ENCODE measurements around the gene CTDSP2. TPM values are rescaled to one million over a fixed set of nuclear protein-coding genes. Genes with fewer than 3 reads are reported as not detected.
A peak's percentile ranks its signal among the peaks of the same experiment; 100 is the strongest.
"Not testable (repeated sequence)": the region's sequence is repeated elsewhere in the genome, so short reads cannot be mapped to it uniquely, and the experiment has no call there.

CTDSP2 gene
- total and polyA plus RNA-seq, 2 donors = 50.4 to 68.6 TPM

GRCh38 chr12:57891542-57892228 lies 45.2 kb upstream of the CTDSP2 start:
- Histone ChIP-seq H3K4me3 (ENCODE audit: low read length in 2 of 2) (no peak overlapping the region), H3K9me3 (ENCODE audit: control insufficient read depth in 2 of 2, insufficient read depth in 1 of 2, low read length in 1 of 2) (no peaks in the 10 kb centered on the region), H3K27me3 (ENCODE audit: control insufficient read depth in 2 of 2, insufficient read depth in 1 of 2, low read length in 1 of 2) (peaks cover 0 to 9% of the 10 kb centered on the region in 2 donors), H3K36me3 (ENCODE audit: control insufficient read depth in 2 of 2, insufficient read depth in 2 of 2, low read length in 1 of 2) (no peaks in the 10 kb centered on the region), H3K27ac (ENCODE audit: low read depth in 1 of 2, low read length in 1 of 2) (no peak overlapping the region), H3K4me1 (ENCODE audit: control insufficient read depth in 2 of 2, insufficient read depth in 2 of 2, low read length in 2 of 2) (peaks cover 44 to 63% of the 10 kb centered on the region in 2 donors)
- DNase-seq (ENCODE audit: low read depth in 6 of 9, low spot score in 9 of 9) = no peak
- 97% methylated on average over 6 of the region's 6 CpGs for WGBS

- no peak for DNase-seq (ENCODE audit: low read depth in 6 of 9, low spot score in 9 of 9)
- Histone ChIP-seq H3K27ac (ENCODE audit: low read depth in 1 of 2, low read length in 1 of 2) (peak overlapping the region; percentile 44 to 48), H3K4me1 (ENCODE audit: control insufficient read depth in 2 of 2, insufficient read depth in 2 of 2, low read length in 2 of 2) (peaks cover 32 to 55% of the 10 kb centered on the region in 2 donors), H3K27me3 (ENCODE audit: control insufficient read depth in 2 of 2, insufficient read depth in 1 of 2, low read length in 1 of 2) (no peaks in the 10 kb centered on the region), H3K4me3 (ENCODE audit: low read length in 2 of 2) (no peak overlapping the region), H3K36me3 (ENCODE audit: control insufficient read depth in 2 of 2, insufficient read depth in 2 of 2, low read length in 1 of 2) (no peaks in the 10 kb centered on the region), H3K9me3 (ENCODE audit: control insufficient read depth in 2 of 2, insufficient read depth in 1 of 2, low read length in 1 of 2) (peaks cover 0 to 2% of the 10 kb centered on the region in 2 donors)
- WGBS = 96% methylated on average over 14 of the region's 14 CpGs
Measured at GRCh38 chr12:57890191-57891115, 43.9 kb upstream of the CTDSP2 start.

DNA sequence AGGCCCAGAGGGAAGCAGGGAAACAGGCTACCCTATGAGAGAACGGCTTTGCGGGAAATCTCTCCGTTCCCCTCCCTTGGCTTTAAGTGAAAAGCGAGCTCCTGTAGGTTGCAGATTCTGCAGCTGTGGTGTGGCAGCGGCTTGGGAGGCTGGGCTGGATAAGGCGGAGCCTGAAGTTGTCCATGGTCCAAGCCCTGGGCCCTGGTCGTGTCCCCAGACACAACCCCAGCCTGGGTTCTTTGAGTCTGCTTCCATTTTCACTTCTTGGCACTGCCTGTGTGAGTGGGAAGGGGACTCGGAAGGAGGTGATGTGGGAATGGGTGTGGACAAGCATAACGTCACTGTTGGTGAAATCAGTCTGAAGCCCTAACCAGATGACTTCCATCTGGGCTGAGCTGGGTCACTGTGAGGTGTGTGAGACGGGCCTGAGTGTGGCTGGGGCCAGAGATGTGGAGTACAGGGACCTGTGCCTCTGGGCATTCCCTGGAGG lies 43.0 kb upstream of the CTDSP2 start:
- Histone ChIP-seq H3K4me1 (ENCODE audit: control insufficient read depth in 2 of 2, insufficient read depth in 2 of 2, low read length in 2 of 2) (peaks cover 24 to 45% of the 10 kb centered on the region in 2 donors), H3K9me3 (ENCODE audit: control insufficient read depth in 2 of 2, insufficient read depth in 1 of 2, low read length in 1 of 2) (peaks cover 0 to 9% of the 10 kb centered on the region in 2 donors), H3K4me3 (ENCODE audit: low read length in 2 of 2) (no peak overlapping the region), H3K27ac (ENCODE audit: low read depth in 1 of 2, low read length in 1 of 2) (peak overlapping the region; percentile 74 to 81), H3K36me3 (ENCODE audit: control insufficient read depth in 2 of 2, insufficient read depth in 2 of 2, low read length in 1 of 2) (no peaks in the 10 kb centered on the region), H3K27me3 (ENCODE audit: control insufficient read depth in 2 of 2, insufficient read depth in 1 of 2, low read length in 1 of 2) (no peaks in the 10 kb centered on the region)
- WGBS = 89% methylated on average over 10 of the region's 10 CpGs
- DNase-seq (ENCODE audit: low read depth in 6 of 9, low spot score in 9 of 9) = no peak

DNA sequence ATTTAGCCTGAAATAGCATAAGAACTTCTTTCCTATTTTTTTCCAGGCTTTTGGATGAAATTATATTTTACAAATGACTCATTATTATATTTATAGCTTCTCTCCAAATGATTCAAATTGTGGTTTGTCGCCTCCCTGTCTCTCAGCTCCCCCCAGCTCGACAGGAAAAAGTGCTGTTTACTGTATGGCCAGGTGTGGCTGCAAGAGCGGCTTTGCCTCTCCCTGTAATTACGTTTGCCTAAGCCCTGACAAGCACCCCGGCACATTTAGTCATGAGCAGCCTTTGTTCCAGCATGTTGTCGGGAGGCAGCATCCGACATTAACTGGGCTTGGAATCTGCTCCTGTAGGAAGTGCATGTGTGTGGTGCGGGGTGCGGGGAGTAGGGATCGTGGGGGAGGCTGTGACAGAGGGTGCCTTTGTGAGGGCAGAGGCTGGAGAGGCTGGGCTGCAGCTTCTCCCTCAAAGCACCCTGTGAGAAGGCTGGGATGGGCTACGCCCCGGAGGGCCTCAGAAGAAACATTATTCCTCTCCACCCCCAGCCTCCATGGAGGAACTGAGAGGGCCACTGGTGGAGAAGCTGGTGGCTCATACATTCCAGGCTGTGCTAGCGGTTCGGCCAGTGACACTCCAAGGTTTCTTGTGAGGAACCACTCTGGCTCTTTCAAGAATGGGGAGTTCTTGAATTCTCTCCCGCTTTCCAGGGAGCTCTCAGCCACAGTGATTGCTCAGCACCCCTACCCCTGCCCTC lies 42.1 kb upstream of the CTDSP2 start:
- Histone ChIP-seq H3K27me3 (ENCODE audit: control insufficient read depth in 2 of 2, insufficient read depth in 1 of 2, low read length in 1 of 2) (no peaks in the 10 kb centered on the region), H3K27ac (ENCODE audit: low read depth in 1 of 2, low read length in 1 of 2) (peak overlapping the region; percentile 74 to 81), H3K9me3 (ENCODE audit: control insufficient read depth in 2 of 2, insufficient read depth in 1 of 2, low read length in 1 of 2) (peaks cover 0 to 9% of the 10 kb centered on the region in 2 donors), H3K4me3 (ENCODE audit: low read length in 2 of 2) (no peak overlapping the region), H3K4me1 (ENCODE audit: control insufficient read depth in 2 of 2, insufficient read depth in 2 of 2, low read length in 2 of 2) (peaks cover 14 to 36% of the 10 kb centered on the region in 2 donors), H3K36me3 (ENCODE audit: control insufficient read depth in 2 of 2, insufficient read depth in 2 of 2, low read length in 1 of 2) (no peaks in the 10 kb centered on the region)
- peak in 4 of 9 donors; percentile 62 to 86 (median 68) for DNase-seq (ENCODE audit: low read depth in 6 of 9, low spot score in 9 of 9)
- WGBS = 39% methylated on average over 15 of the region's 15 CpGs

DNA sequence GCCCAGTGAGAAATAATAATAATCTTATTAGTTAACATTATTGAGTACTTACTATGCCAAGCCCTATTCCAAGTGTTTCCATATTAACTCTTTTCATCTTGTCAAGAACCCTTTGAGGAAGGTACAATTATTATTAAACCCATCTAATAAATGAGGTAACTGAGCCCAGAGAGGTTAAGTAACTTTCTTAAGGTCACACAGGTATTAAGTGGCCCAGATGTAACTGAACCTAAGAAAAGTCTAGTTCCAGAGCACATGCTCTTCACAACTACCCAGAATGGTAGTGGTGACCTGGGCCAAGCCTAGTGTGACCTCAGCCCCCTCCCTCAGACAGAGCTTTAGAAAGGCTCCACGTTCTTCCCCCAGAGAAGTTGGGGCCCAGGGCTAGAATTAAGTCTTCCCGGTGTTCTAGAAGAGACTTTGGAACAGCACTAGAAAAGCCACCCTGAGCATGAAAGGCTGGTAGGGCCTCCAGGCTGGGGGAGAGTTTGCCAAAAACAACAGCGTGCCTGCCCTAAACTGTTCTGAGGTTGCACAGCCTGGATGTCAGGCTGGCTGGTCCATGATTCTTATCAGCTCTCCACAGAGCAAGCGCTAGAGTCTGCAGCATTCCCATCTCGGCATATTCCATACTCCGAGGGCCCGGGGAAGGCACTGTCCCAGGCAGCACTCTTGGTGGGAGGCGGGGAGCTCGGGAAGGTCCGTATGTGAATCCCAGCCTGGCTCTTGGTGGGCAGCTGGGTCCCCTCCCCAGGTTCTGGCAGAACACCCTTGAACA lies 41.3 kb upstream of the CTDSP2 start:
- Histone ChIP-seq H3K27ac (ENCODE audit: low read depth in 1 of 2, low read length in 1 of 2) (peak overlapping the region; percentile 66 to 74), H3K36me3 (ENCODE audit: control insufficient read depth in 2 of 2, insufficient read depth in 2 of 2, low read length in 1 of 2) (no peaks in the 10 kb centered on the region), H3K27me3 (ENCODE audit: control insufficient read depth in 2 of 2, insufficient read depth in 1 of 2, low read length in 1 of 2) (no peaks in the 10 kb centered on the region), H3K4me3 (ENCODE audit: low read length in 2 of 2) (no peak overlapping the region), H3K9me3 (ENCODE audit: control insufficient read depth in 2 of 2, insufficient read depth in 1 of 2, low read length in 1 of 2) (peaks cover 0 to 9% of the 10 kb centered on the region in 2 donors), H3K4me1 (ENCODE audit: control insufficient read depth in 2 of 2, insufficient read depth in 2 of 2, low read length in 2 of 2) (peaks cover 14 to 28% of the 10 kb centered on the region in 2 donors)
- WGBS = 71% methylated on average over 10 of the region's 10 CpGs
- DNase-seq (ENCODE audit: low read depth in 6 of 9, low spot score in 9 of 9) = no peak

- not testable (repeated sequence) for DNase-seq (ENCODE audit: low read depth in 6 of 9, low spot score in 9 of 9); H3K27me3 ChIP-seq (ENCODE audit: control insufficient read depth in 2 of 2, insufficient read depth in 1 of 2, low read length in 1 of 2); H3K9me3 ChIP-seq (ENCODE audit: control insufficient read depth in 2 of 2, insufficient read depth in 1 of 2, low read length in 1 of 2); H3K27ac ChIP-seq (ENCODE audit: low read depth in 1 of 2, low read length in 1 of 2); H3K4me3 ChIP-seq (ENCODE audit: low read length in 2 of 2); H3K36me3 ChIP-seq (ENCODE audit: control insufficient read depth in 2 of 2, insufficient read depth in 2 of 2, low read length in 1 of 2)
- WGBS = 97% methylated on average over 4 of the region's 4 CpGs
- H3K4me1 ChIP-seq (ENCODE audit: control insufficient read depth in 2 of 2, insufficient read depth in 2 of 2, low read length in 2 of 2) = peaks cover 14 to 24% of the 10 kb centered on the region in 2 donors
Measured at GRCh38 chr12:57886964-57887363, 40.4 kb upstream of the CTDSP2 start.

GRCh38 chr12:57886542-57886941 lies 40.0 kb upstream of the CTDSP2 start:
- peaks cover 14 to 24% of the 10 kb centered on the region in 2 donors for H3K4me1 ChIP-seq (ENCODE audit: control insufficient read depth in 2 of 2, insufficient read depth in 2 of 2, low read length in 2 of 2)
- no peak for DNase-seq (ENCODE audit: low read depth in 6 of 9, low spot score in 9 of 9)
- no peaks in the 10 kb centered on the region for H3K36me3 ChIP-seq (ENCODE audit: control insufficient read depth in 2 of 2, insufficient read depth in 2 of 2, low read length in 1 of 2)
- H3K9me3 ChIP-seq (ENCODE audit: control insufficient read depth in 2 of 2, insufficient read depth in 1 of 2, low read length in 1 of 2) = peaks cover 0 to 9% of the 10 kb centered on the region in 2 donors
- no peaks in the 10 kb centered on the region for H3K27me3 ChIP-seq (ENCODE audit: control insufficient read depth in 2 of 2, insufficient read depth in 1 of 2, low read length in 1 of 2)
- no peak overlapping the region for H3K27ac ChIP-seq (ENCODE audit: low read depth in 1 of 2, low read length in 1 of 2)
- H3K4me3 ChIP-seq (ENCODE audit: low read length in 2 of 2) = no peak overlapping the region
- 97% methylated on average over 2 of the region's 2 CpGs for WGBS

GRCh38 chr12:57885207-57885606 lies 38.7 kb upstream of the CTDSP2 start:
- no peak for DNase-seq (ENCODE audit: low read depth in 6 of 9, low spot score in 9 of 9)
- Histone ChIP-seq H3K4me1 (ENCODE audit: control insufficient read depth in 2 of 2, insufficient read depth in 2 of 2, low read length in 2 of 2) (peaks cover 14 to 24% of the 10 kb centered on the region in 2 donors), H3K36me3 (ENCODE audit: control insufficient read depth in 2 of 2, insufficient read depth in 2 of 2, low read length in 1 of 2) (no peaks in the 10 kb centered on the region), H3K4me3 (ENCODE audit: low read length in 2 of 2) (no peak overlapping the region), H3K27me3 (ENCODE audit: control insufficient read depth in 2 of 2, insufficient read depth in 1 of 2, low read length in 1 of 2) (no peaks in the 10 kb centered on the region), H3K27ac (ENCODE audit: low read depth in 1 of 2, low read length in 1 of 2) (no peak overlapping the region), H3K9me3 (ENCODE audit: control insufficient read depth in 2 of 2, insufficient read depth in 1 of 2, low read length in 1 of 2) (peaks cover 0 to 9% of the 10 kb centered on the region in 2 donors)
- WGBS = 98% methylated on average over 6 of the region's 6 CpGs
